OCI-LY1 (cell line): ENCODE data around the gene D2HGDH.

ENCODE experiments used
- H2AFZ ChIP-seq: fragments of 200-600 bp; sonication (generic), shearing (Covaris generic); 2 replicates; pipeline ENCODE4 v1.6.0; 2014; ENCODE audit warnings: antibody characterized with exemption, mild to moderate bottlenecking, low read length
- H3F3A ChIP-seq: fragments of 200-600 bp; sonication (generic), shearing (Covaris generic); 2 replicates; pipeline ENCODE4 v1.6.0; 2014; ENCODE audit warnings: mild to moderate bottlenecking, antibody characterized with exemption, low read length, moderate library complexity; ENCODE audit not compliant: insufficient read depth
- H3K27ac ChIP-seq: fragments of 200-600 bp; sonication (generic); 2 replicates; pipeline ENCODE4 v1.5.1; 2014; ENCODE audit warnings: low read length, mixed run types, mild to moderate bottlenecking, low read depth; ENCODE audit not compliant: poor library complexity, severe bottlenecking
- H3K27me3 ChIP-seq: fragments of 200-600 bp; sonication (generic); 2 replicates; pipeline ENCODE4 v1.6.0; 2014; ENCODE audit warnings: antibody characterized with exemption, mild to moderate bottlenecking, low read length, moderate library complexity; ENCODE audit not compliant: insufficient read depth
- H3K36me3 ChIP-seq: fragments of 200-600 bp; sonication (generic); 2 replicates; pipeline ENCODE4 v1.6.1; 2014; ENCODE audit warnings: mild to moderate bottlenecking, antibody characterized with exemption, low read length, moderate library complexity, mixed read lengths; ENCODE audit not compliant: insufficient read depth
- H3K4me1 ChIP-seq: fragments of 200-600 bp; sonication (generic); 2 replicates; pipeline ENCODE4 v1.5.1; 2014; ENCODE audit warnings: mild to moderate bottlenecking, low read length, moderate library complexity; ENCODE audit not compliant: insufficient read depth, severe bottlenecking
- H3K4me2 ChIP-seq: fragments of 200-600 bp; sonication (generic), shearing (Covaris generic); 2 replicates; pipeline ENCODE4 v1.6.1; 2014; ENCODE audit warnings: low read length
- H3K4me3 ChIP-seq: fragments of 200-600 bp; sonication (generic); 2 replicates; pipeline ENCODE4 v1.5.1; 2014; ENCODE audit warnings: low read length, low read depth, mild to moderate bottlenecking, mixed read lengths; ENCODE audit not compliant: poor library complexity, severe bottlenecking
- H3K79me2 ChIP-seq: fragments of 200-600 bp; shearing (Covaris generic); 2 replicates; pipeline ENCODE4 v1.6.1; 2016; ENCODE audit warnings: mixed run types, low read length, mixed read lengths; ENCODE audit not compliant: insufficient read depth
- H3K9ac ChIP-seq: fragments of 200-600 bp; sonication (generic), shearing (Covaris generic); 2 replicates; pipeline ENCODE4 v1.6.1; 2014; ENCODE audit warnings: mild to moderate bottlenecking, low read length, mixed read lengths
- H3K9me2 ChIP-seq: fragments of 200-600 bp; sonication (generic), shearing (Covaris generic); 2 replicates; pipeline ENCODE4 v1.6.1; 2014; ENCODE audit warnings: low read depth, mild to moderate bottlenecking, low read length, mixed read lengths
- H3K9me3 ChIP-seq: fragments of 200-600 bp; shearing (Covaris generic); 2 replicates; pipeline ENCODE4 v1.6.1; 2014; ENCODE audit warnings: low read length, mixed read lengths
- H4K20me1 ChIP-seq: fragments of 200-600 bp; sonication (generic), shearing (Covaris generic); 2 replicates; pipeline ENCODE4 v1.6.0; 2016; ENCODE audit warnings: mild to moderate bottlenecking, low read length; ENCODE audit not compliant: insufficient read depth
- CTCF ChIP-seq: fragments of 200-600 bp; sonication (generic), shearing (Covaris generic); IDR thresholded peaks from 2 replicates; pipeline ENCODE4 v1.5.1; 2017; ENCODE audit warnings: mild to moderate bottlenecking, antibody characterized with exemption, low read length, moderate library complexity, mixed read lengths
- EZH2 ChIP-seq: fragments of 200-600 bp; sonication (generic), shearing (Covaris generic); IDR thresholded peaks from 2 replicates; pipeline ENCODE4 v1.8.0; 2017; ENCODE audit warnings: borderline replicate concordance, mixed run types, mild to moderate bottlenecking, antibody characterized with exemption, low read length, moderate library complexity, mixed read lengths

The D2HGDH gene

GRCh38 chr2:241754042-241754441 is 19.6 kb downstream of the D2HGDH start:
- TF ChIP-seq EZH2 (no peak), CTCF (no peak)
- H4K20me1 ChIP-seq, result no peaks in the 10 kb centered on the region
- no peaks in the 10 kb centered on the region for H3F3A ChIP-seq
- H2AFZ ChIP-seq, result no peak overlapping the region
- H3K4me1 ChIP-seq, result no peaks in the 10 kb centered on the region
- no peaks in the 10 kb centered on the region for H3K27me3 ChIP-seq
- H3K79me2 ChIP-seq, result no peaks in the 10 kb centered on the region
- H3K4me2 ChIP-seq, result no peak overlapping the region
- H3K9ac ChIP-seq, result no peak overlapping the region
- H3K9me3 ChIP-seq, result no peaks in the 10 kb centered on the region
- H3K4me3 ChIP-seq, result no peak overlapping the region
- H3K27ac ChIP-seq, result no peak overlapping the region
- peaks cover 53% of the 10 kb centered on the region for H3K36me3 ChIP-seq
- H3K9me2 ChIP-seq, result no peaks in the 10 kb centered on the region

GRCh38 chr2:241755166-241755565 is 20.7 kb downstream of the D2HGDH start:
- H3F3A ChIP-seq, result no peaks in the 10 kb centered on the region
- H3K27me3 ChIP-seq, result no peaks in the 10 kb centered on the region
- no peaks in the 10 kb centered on the region for H4K20me1 ChIP-seq
- H3K9me2 ChIP-seq, result no peaks in the 10 kb centered on the region
- H3K4me1 ChIP-seq, result no peaks in the 10 kb centered on the region
- no peak overlapping the region for H2AFZ ChIP-seq
- no peaks in the 10 kb centered on the region for H3K79me2 ChIP-seq
- no peak for TF ChIP-seq EZH2
- TF ChIP-seq CTCF, result no peak
- H3K4me3 ChIP-seq, result no peak overlapping the region
- H3K9ac ChIP-seq, result no peak overlapping the region
- no peaks in the 10 kb centered on the region for H3K9me3 ChIP-seq
- peaks cover 53% of the 10 kb centered on the region for H3K36me3 ChIP-seq
- no peak overlapping the region for H3K4me2 ChIP-seq
- H3K27ac ChIP-seq, result no peak overlapping the region

GRCh38 chr2:241755777-241756176 is 21.3 kb downstream of the D2HGDH start:
- H3K9me2 ChIP-seq, result no peaks in the 10 kb centered on the region
- no peak overlapping the region for H3K9ac ChIP-seq
- no peaks in the 10 kb centered on the region for H3K79me2 ChIP-seq
- no peak overlapping the region for H3K4me2 ChIP-seq
- H4K20me1 ChIP-seq, result no peaks in the 10 kb centered on the region
- no peak overlapping the region for H3K27ac ChIP-seq
- H3K36me3 ChIP-seq, result peaks cover 59% of the 10 kb centered on the region
- no peaks in the 10 kb centered on the region for H3F3A ChIP-seq
- H2AFZ ChIP-seq, result no peak overlapping the region
- H3K4me1 ChIP-seq, result no peaks in the 10 kb centered on the region
- no peaks in the 10 kb centered on the region for H3K9me3 ChIP-seq
- no peaks in the 10 kb centered on the region for H3K27me3 ChIP-seq
- no peak overlapping the region for H3K4me3 ChIP-seq
- TF ChIP-seq CTCF (no peak), EZH2 (no peak)
